Chondrocyte (in vitro differentiated cells): ENCODE measurements around the gene SAG. TPM values are rescaled to one million over a fixed set of nuclear protein-coding genes. Genes with fewer than 3 reads are reported as not detected.

Experiments
- DNase-seq: peaks from one replicate; pipeline ENCODE4 v3.0.0; 2021; ENCODE audit warnings: mixed read lengths, low spot score
- H3K27ac Mint-ChIP-seq: one replicate; pipeline ENCODE4 v1.8.0; 2021; ENCODE audit warnings: mild to moderate bottlenecking, moderate library complexity, mixed read lengths; ENCODE audit not compliant: unreplicated experiment
- H3K27me3 Mint-ChIP-seq: 2 replicates; pipeline ENCODE4 v1.8.0; 2021; ENCODE audit warnings: low read depth, mixed read lengths
- H3K36me3 Mint-ChIP-seq: 2 replicates; pipeline ENCODE4 v1.8.0; 2021; ENCODE audit warnings: low read depth, mixed read lengths
- H3K4me1 Mint-ChIP-seq: 2 replicates; pipeline ENCODE4 v1.8.0; 2021; ENCODE audit warnings: low read depth, mild to moderate bottlenecking, mixed read lengths
- H3K4me3 Mint-ChIP-seq: one replicate; pipeline ENCODE4 v1.8.0; 2021; ENCODE audit warnings: mild to moderate bottlenecking, moderate library complexity, mixed read lengths; ENCODE audit not compliant: unreplicated experiment
- H3K9me3 Mint-ChIP-seq: 2 replicates; pipeline ENCODE4 v1.8.0; 2021; ENCODE audit warnings: low read depth, mixed read lengths
- CTCF ChIP-seq: fragments of 200-600 bp; sonication (generic); IDR thresholded peaks from 2 replicates; pipeline ENCODE4 v1.5.0; 2021; ENCODE audit warnings: antibody characterized with exemption, mild to moderate bottlenecking, moderate library complexity
- total RNA-seq: library from RNA; stranded (reverse); gene quantifications from 3 replicates; pipeline ENCODE4 v1.2.1, GENCODE V29; 2021

The SAG gene
- total RNA-seq, 1 donor from 2014 or later: not detected

GRCh38 chr2:233395687-233396086, 88.1 kb downstream of the SAG start:
- Mint-ChIP-seq H3K27ac (no peak overlapping the region), H3K4me3 (no peak overlapping the region), H3K9me3 (no peaks in the 10 kb centered on the region), H3K27me3 (no peaks in the 10 kb centered on the region), H3K4me1 (peaks cover 17% of the 10 kb centered on the region), H3K36me3 (peaks cover 26% of the 10 kb centered on the region)
- DNase-seq: no peak
- no peak for TF ChIP-seq CTCF

Other genes starting within 250 kb of the SAG start
- gene INPP5D, start 247.5 kb upstream of the SAG start, total RNA-seq: 0.20 to 0.48 TPM (median 0.21 TPM) in 3 replicates
- gene ATG16L1, start 56.1 kb upstream of the SAG start, total RNA-seq: 23.8 to 25.7 TPM (median 24.8 TPM) in 3 replicates
- 56.9 to 67.1 TPM (median 66.3 TPM) in 3 replicates for gene DGKD, start 46.7 kb downstream of the SAG start, total RNA-seq